ENCODE results near the gene ZFPM1.

ZFPM1 gene

GRCh38 chr16:88433632-88434352 is 19.3 kb upstream of the ZFPM1 start:
- DNase-seq (ENCODE audit: low read depth), result no peak

DNA sequence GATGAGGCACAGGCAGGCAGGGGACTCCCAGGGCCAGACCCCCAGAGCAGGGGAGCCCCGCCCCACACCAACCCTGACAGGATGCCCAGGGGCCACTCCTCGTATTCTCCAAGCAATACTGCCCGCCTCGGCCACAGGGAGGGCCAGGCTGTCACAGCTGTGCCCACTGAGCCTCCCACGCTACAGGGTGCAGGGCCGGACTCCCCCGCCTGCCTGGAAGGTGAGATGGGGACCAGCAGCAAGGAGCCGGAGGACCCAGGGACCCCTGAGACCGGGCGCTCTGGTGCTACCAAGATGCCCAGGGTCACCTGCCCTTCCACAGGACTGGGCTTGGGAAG is 18.8 kb upstream of the ZFPM1 start:
- no peak for DNase-seq (ENCODE audit: low read depth)

GRCh38 chr16:88434746-88435145 is 18.3 kb upstream of the ZFPM1 start:
- no peak for DNase-seq (ENCODE audit: low read depth)

- no peak for DNase-seq (ENCODE audit: low read depth)
Observed at GRCh38 chr16:88435437-88436355, 17.4 kb upstream of the ZFPM1 start.

- DNase-seq (ENCODE audit: low read depth), result no peak
Observed at GRCh38 chr16:88436796-88437195, 16.3 kb upstream of the ZFPM1 start.

- DNase-seq (ENCODE audit: low read depth), result peak; percentile 59
Observed at GRCh38 chr16:88437367-88437964, 15.6 kb upstream of the ZFPM1 start.

- DNase-seq (ENCODE audit: low read depth), result no peak
Observed at GRCh38 chr16:88438084-88438870, 14.8 kb upstream of the ZFPM1 start.

DNA sequence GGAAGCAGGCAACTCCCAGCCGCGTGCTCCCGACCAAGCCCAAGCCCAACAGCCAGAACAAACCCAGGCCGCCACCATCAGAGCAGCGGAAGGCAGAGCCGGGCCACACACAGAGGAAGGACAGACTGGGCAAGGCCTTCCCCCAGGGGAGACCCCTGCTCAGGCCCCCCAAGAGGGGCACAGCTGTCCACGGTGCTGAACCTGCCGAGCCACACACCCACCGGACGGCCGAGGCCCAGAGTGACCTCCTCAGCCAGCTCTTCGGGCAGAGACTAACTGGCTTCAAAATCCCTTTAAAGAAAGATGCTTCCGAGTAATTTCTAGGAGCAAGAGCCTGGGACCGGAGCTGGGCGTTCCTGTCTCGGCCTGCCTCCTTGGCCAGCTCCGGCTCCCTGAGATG is 14.1 kb upstream of the ZFPM1 start:
- no peak for DNase-seq (ENCODE audit: low read depth)

- no peak for DNase-seq (ENCODE audit: low read depth)
Observed at GRCh38 chr16:88439706-88440105, 13.4 kb upstream of the ZFPM1 start.

DNA sequence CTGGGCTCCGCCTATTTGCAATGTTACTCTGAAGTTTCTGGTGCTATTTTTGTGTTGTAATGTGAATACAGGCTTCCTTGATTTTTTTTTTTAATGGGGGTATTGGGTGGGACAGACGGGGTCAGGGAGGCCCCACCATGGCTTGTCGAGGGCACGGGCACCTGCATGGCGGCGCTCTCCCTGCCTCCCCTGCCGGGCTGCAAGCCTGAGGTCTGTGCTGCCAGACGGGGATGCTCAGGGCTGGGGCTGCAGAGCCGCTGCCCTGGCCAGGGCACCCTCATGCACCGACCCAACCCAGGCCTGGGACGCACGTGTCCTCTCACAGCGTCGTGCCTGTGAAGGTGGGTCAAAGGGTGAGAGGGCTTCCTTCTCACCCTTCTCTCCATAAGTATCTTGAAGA is 13.0 kb upstream of the ZFPM1 start:
- no peak for DNase-seq (ENCODE audit: low read depth)

DNA sequence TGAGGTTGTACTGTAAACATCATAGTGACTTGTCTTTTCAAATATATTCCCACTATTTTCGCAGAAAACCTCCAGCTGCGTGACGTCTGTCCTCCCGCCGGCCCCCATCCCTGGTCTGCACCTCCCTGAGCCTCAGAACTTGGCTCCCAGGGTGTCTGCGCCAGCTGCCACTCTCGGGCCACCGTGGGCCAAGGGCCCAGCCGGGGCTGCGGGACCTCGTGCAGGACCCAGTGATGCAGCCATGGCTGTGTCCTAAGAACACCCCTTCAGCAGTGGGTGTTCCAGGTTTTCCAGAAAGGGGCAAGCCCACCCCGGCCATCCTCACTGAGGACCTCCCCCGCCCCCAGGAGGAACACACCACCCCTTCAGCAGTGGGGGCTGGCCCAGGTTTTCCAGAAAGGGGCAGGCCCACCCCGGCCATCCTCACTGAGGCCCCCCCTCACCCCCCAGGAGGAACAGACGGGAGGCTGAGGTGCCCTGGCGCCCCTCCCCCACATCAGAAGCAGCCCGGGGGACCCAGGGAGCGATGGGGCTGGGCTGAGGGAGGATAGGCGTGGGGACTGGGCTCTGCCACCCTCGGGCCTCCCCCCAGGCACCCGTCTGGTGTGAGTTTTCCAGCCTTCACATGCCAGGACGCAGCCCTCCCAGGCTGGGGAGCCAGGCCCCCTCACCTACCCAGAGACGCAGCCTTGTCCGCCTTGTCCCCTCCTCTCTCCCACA is 12.2 kb upstream of the ZFPM1 start:
- DNase-seq (ENCODE audit: low read depth), result no peak

DNA sequence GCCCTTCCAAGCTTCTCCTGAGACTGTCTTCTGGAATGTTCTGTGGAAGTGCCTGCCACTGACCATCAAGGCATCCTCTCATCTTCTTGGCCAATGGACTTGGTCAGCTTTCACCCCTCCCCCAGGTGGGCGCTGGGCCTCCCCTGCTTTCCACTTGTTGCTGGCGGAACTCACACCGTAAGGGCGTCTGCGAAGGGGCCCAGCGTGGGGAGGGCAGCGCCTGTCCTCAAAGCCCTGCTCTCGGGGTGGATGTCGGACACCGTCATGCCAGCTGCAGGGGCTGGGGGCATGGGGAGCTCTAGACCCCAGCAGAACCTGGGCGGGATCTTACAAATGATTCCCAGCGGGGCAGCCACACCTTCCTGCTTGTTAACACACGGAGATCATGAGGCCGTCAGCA is 11.6 kb upstream of the ZFPM1 start:
- no peak for DNase-seq (ENCODE audit: low read depth)

GRCh38 chr16:88442383-88442726 is 10.7 kb upstream of the ZFPM1 start:
- no peak for DNase-seq (ENCODE audit: low read depth)

DNA sequence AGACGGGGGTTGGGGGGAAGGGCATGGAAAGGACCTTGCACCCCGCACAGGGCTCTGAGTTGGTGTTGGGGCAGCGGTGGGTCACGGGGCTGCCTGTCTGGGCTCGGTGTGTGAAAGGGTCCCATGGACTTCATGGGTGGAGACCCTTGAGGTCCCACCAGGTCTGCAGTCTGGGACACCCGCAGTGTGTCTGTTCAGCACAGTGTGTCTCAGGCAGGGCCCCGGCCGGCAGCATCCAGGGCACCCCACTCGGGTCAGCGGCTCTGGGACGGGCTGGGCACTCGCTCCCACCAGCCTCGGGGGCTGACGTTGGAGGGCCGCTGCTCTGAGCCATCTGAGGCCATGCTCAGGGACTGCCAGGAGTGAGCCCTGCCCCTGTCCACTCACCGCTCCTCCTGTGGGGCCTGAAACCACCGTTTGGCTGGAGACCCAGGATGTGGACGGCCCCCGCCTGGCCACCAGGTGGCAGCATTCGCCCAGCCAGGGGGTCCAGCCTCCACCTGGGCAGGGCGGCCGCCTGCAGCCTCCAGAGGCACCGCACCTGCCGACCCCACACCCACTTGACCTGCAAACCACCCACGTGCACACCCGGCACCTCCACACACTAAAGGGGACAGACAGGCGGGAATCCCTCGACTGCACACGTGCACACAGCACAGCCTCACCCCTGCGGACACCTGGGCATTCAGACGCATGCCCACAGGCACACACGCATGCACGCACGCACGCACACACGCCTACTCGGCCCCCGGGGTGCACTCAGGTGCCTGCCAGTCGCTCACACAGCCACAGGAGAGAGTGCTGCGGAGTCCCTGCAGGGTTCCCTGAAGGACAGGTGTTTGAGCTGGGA is 10.1 kb upstream of the ZFPM1 start:
- DNase-seq (ENCODE audit: low read depth), result peak; percentile 69

DNA sequence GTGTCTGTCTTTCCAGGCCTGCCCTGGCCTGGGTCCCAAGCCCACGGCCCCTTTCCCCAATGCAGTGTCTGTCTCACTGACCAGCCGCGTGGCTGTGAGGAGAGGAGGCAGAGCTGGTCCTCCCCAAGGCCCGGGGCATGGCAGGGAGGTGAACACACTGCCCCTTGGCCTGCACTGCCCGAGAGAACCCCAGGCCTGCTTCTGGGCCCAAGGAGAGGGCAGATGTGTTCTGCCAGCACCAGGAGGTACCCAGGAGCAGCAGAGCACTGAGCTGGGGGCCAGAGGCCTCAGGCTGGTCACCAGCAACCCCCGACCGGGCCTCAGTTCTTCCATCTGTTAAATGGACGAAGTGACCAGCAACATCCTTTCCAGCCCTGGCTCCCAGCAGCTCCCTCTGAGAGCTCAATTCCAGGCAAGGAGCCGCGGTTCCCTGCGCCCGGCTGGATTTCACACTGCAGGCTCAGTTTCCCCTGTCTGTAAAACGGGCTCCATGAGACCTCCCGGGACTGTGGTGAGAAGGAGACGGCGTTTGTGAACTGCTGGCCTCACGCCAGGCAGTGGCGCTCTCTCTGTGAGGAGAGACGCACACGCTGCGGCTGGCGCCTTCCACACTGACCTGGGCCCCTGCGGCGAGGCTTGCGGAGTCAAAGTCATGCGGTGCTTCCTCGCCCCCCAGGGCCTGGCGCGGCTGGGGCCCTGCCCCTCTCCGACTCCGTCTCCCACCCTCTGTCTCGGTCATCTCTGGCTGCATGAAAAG is 8.1 kb upstream of the ZFPM1 start:
- DNase-seq (ENCODE audit: low read depth), result no peak

DNA sequence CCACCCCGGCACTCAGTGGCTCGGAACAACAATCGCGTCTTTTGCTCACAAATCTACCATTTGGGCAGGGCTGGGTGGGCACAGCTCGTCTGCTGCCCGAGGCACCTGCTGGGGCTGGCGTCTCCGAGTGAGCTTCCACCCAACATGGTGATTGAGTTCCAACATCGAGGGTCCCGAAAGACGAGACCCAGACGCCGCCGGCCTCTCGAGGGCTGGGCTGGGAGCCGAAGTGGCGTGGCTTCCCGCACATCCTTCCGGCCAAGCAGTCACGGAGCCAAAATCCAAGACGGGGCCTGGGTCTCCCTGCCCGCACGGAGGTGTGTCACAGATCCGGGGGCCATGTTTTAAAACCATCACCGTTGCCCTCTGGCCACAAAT is 7.5 kb upstream of the ZFPM1 start:
- no peak for DNase-seq (ENCODE audit: low read depth)

GRCh38 chr16:88446061-88446460 is 7.0 kb upstream of the ZFPM1 start:
- no peak for DNase-seq (ENCODE audit: low read depth)

- DNase-seq (ENCODE audit: low read depth), result no peak
Observed at GRCh38 chr16:88446736-88447135, 6.3 kb upstream of the ZFPM1 start.

- DNase-seq (ENCODE audit: low read depth), result no peak
Observed at GRCh38 chr16:88447881-88448280, 5.2 kb upstream of the ZFPM1 start.
